Measurements from ENCODE around the gene CDH4.

DNA sequence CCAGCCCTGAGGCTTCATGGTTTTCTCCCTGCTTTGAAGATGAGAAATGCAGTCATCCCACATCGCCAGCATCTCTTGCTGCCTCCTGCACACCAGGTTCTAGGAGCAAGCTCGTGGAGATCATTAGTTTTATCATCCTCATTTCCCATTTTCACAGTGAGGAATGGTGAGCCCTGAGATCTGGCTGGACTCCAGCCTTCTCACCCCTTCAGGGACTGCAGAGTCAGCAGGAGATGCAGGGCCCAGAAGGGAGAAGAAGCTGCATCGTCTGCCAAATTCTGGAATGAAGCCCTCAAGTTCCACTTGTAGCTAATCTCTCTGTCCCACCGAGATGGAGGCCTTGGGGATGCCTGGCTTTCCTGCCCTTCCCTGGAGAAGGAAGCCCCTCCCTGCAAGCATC lies 596.8 kb downstream of the CDH4 start:
- no peak for TF ChIP-seq POLR2AphosphoS5 (IDR thresholded peaks at IDR 0.05)
- no peak for TF ChIP-seq POLR2A (IDR thresholded peaks at IDR 0.05)
- TF ChIP-seq, protein P1, sequence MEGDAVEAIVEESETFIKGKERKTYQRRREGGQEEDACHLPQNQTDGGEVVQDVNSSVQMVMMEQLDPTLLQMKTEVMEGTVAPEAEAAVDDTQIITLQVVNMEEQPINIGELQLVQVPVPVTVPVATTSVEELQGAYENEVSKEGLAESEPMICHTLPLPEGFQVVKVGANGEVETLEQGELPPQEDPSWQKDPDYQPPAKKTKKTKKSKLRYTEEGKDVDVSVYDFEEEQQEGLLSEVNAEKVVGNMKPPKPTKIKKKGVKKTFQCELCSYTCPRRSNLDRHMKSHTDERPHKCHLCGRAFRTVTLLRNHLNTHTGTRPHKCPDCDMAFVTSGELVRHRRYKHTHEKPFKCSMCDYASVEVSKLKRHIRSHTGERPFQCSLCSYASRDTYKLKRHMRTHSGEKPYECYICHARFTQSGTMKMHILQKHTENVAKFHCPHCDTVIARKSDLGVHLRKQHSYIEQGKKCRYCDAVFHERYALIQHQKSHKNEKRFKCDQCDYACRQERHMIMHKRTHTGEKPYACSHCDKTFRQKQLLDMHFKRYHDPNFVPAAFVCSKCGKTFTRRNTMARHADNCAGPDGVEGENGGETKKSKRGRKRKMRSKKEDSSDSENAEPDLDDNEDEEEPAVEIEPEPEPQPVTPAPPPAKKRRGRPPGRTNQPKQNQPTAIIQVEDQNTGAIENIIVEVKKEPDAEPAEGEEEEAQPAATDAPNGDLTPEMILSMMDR (IDR thresholded peaks at IDR 0.05) = no peak

Data from prostate gland (tissue), 2 donors.